Brain pericyte (primary cell): ENCODE data around the gene ALKAL2.
A peak's percentile ranks its signal among the peaks of the same experiment; 100 is the strongest.

Experiments used
- DNase-seq: peaks from one replicate; pipeline ENCODE4 v3.0.0-alpha.2; 2012; ENCODE audit warnings: low read depth, low spot score

The ALKAL2 gene

GRCh38 chr2:271917-272316, 16.0 kb downstream of the ALKAL2 start:
- no peak for DNase-seq

GRCh38 chr2:270861-271260, 17.0 kb downstream of the ALKAL2 start:
- DNase-seq = no peak

- no peak for DNase-seq
Observed at GRCh38 chr2:269356-270030, 18.4 kb downstream of the ALKAL2 start.

DNA sequence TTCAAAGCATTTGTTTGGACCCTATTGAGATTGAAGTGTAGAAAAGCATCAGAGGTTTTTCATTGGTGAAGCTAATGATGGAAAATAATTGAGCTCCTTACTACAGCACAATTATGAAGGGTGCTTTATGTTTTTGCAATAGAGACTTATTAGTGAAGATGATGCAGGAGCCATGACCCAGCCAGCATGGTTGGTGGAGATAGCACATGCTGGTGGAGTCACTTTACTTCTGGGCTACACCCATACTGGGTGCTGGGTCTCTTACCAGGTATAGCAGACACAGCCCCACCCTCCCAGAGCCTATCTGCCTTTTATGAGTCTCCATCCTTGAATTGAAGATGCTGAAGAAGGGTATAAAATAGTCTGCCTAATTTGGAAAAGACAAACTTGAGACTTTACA, 19.6 kb downstream of the ALKAL2 start:
- no peak for DNase-seq

- DNase-seq = peak; percentile 88
Observed at GRCh38 chr2:264493-265468, 23.1 kb downstream of the ALKAL2 start, which contains the start of gene ACP1. Gene ACP1, plus strand, starts transcription at chr2:264947. Its CDS starts 18 bp downstream, at chr2:264965.

- DNase-seq = no peak
Observed at GRCh38 chr2:263774-264492, 24.0 kb downstream of the ALKAL2 start, which contains the start of gene SH3YL1. Gene SH3YL1, minus strand, starts transcription at chr2:264032. Its CDS starts 48 bp downstream, at chr2:263984.

DNA sequence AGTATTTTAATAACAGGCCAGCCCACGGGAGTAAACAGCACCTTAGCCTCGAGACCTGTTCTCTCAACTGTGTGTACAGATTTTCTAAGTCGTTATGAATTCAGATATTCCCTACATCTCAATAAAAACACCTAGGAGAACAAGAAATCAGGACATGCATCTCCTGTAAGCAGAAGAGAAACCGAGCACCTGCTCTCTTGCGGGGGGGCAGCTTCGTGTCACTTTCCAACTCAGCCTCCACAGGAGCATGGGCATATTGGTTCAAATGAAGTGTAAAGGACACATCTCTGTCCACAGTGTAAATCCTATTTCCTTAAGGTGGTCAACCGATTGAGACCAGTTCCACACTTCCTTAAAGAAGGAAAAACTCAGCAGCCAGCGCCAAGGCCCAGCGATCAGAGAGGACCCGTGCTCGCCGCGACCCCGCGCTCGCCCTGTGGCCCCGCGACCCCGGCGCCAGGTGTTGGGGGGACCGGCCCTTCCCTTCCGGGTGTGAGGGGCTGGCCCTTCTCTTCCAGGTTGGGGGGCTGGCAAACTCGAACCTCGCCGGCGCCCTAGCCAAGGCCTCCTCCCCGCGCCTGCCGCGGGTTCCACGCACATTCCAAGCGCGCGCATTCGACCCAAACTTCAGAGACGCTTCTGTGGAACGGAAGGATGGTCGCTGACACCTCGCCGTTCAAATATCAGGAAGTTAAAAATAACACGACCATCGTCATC, 24.7 kb downstream of the ALKAL2 start:
- DNase-seq = no peak

GRCh38 chr2:262117-262516, 25.8 kb downstream of the ALKAL2 start:
- no peak for DNase-seq

DNA sequence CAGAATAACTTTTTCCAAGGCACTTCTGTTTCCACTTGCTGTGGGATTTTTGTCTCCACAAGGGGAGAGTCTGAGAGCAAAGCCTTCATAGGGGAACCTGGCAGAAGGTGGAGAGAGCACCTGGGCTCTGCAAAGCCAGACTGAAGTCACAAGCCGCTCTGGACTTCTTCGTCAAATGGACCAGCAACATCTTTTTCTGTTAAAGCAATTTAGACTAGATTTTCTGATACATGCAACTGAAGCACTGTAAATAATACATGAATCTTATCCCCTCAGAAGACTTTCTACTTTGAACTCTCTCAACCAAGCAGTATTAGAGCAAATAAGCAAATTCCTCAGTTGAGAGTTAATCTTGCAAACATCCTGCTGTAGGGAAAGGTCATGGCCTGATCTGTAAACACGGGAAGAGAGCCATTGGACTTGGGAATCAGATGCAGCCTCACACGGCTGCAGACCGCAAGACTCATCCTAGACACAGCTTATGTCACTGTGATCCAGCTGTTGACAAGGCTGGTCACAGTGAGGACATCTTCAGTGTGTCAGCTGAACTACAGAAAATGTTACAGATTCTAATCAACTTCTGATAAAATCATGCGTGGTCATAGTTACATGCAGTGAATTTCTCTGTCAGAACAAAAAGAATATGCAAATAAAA, 27.3 kb downstream of the ALKAL2 start:
- DNase-seq = no peak

DNA sequence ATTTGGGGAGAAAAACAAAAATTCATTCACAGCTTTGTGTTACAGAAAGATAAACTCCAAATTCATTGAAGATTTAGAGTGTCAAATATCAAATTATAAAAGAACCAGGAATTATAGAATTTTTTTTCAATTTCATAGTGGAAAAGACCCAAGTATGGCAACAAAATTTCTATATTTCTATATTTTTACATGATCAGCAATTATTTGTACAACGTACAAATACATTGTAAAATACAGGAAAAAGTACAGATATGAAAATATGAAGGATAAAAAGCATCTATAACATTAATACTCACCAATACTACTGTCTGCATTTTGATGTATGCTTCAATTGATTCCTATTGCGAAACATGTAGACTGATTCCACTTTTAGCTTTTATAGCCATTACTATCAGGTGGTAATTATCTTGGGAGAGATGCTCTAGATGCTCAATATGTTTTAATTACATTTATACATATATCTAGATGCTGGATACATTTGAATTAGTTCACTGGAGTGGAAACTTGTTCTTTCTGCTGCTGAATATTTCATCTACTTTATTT, 28.0 kb downstream of the ALKAL2 start:
- no peak for DNase-seq

- no peak for DNase-seq
Observed at GRCh38 chr2:258933-259332, 29.0 kb downstream of the ALKAL2 start.

GRCh38 chr2:257842-258241, 30.0 kb downstream of the ALKAL2 start:
- no peak for DNase-seq

DNA sequence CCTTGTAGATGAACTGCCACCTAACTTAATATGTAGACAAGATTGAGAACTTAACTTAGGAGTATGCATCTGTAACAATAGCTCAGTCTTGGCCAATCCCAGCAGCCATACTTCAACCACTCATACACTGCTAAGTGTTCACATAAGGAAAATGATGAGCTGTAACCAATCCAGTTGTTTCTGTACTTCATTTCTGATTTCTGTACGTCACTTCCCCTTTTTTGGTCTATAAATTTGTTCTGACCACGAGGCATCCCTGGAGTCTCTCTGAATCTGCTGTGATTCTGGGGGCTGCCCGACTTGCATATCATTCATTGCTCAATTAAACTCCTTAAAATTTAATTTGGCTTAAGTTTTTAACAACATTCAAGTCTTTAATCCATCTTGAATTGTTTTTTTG, 30.5 kb downstream of the ALKAL2 start:
- no peak for DNase-seq

DNA sequence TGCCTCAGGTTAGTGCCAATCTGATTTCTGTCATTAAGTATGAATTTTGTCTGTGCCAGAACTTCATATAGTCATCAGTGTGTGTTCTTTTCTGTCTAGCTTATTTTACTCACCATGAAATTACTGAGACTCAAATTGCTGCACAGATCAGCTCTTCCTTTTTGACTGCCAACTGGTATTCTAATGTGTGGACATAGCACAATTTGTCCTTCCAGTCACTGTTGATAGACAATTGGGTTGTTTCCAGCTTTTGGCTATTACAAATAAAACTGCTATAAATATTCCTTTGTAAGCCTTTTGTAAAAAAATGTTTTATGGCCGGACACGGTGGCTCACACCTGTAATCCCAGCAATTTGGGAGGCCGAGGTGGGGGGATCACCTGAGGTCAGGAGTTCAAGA, 31.8 kb downstream of the ALKAL2 start:
- DNase-seq = no peak

DNA sequence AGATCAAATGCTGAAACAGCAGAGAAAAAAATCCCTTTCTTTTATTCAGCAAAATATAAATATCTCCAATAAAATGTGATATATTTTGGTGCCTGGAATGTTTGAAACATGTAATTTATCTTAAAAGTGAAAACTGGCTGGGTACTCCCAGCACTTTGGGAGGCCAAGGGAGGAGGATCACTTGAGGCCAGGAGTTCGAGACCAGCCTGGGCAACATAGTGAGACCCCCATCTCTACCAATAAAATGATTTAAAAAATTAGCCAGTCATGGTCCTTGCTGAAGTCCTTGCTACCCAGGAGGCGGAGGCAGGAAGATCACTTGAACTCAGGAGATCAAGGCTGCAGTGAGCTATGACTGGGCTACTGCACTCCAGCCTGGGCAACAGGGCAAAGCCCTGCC, 32.7 kb downstream of the ALKAL2 start:
- no peak for DNase-seq

DNA sequence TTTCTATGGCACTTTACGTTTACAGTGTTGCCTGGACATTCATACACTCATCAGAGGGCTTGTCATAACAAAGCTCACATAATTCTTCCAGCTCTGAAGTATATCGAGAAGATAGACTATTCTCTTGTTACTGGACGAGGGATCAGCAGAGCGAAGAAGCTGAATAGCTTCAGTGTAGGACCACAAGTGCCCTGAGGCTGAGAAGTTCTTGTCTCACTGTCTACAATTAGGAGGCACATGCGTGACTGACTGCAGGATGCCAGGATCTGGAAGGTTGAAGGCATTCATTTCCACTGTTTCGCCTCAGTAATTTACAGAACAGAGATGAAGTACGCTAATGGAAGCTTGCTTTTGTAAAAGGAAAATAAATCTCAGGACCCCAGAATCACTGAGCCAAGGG, 33.6 kb downstream of the ALKAL2 start:
- DNase-seq = no peak

- no peak for DNase-seq
Observed at GRCh38 chr2:253202-253638, 34.7 kb downstream of the ALKAL2 start.

- DNase-seq = no peak
Observed at GRCh38 chr2:252001-252602, 35.8 kb downstream of the ALKAL2 start.

GRCh38 chr2:249538-250042, 38.3 kb downstream of the ALKAL2 start:
- DNase-seq = no peak

DNA sequence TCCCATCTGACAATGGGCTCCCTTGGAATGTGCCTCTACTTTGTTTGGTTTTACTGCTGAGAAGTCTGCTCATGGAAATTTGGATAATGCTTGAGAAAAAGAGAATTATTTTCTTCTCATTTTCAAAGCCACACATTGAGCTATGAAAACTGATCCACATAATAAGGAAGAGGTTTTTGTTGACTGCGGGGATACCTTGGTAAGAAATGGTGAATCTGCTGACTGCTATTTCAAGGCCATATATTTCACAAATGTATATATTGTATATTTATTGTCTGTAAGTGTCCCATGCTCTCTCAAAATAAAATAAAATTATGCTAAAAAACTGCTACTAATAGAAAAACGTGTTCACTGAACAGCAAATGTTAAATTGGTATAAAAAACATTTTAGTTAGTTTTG, 39.2 kb downstream of the ALKAL2 start:
- DNase-seq = no peak
